ENCODE results near the gene KCNC2.

DNA sequence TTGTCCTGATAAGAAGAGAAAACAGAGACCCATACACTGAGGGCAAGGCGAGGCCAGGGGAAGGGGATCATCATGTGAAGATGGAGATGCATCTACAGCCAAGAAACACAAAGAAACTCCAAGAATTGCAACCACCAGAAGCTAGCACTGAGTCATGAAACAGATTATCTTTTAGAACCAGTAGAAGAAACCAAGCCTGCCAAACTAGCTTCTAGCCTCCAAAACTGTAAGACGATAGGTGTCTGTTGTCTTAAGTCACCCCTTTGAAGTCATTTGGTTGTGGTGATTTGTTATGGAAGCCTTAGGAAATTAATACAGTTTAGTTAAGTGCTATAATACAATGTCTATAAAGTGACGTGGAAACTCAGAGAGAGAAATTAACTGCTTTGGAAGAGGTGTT, 15.4 kb downstream of the KCNC2 start:
- TF ChIP-seq, protein P1, sequence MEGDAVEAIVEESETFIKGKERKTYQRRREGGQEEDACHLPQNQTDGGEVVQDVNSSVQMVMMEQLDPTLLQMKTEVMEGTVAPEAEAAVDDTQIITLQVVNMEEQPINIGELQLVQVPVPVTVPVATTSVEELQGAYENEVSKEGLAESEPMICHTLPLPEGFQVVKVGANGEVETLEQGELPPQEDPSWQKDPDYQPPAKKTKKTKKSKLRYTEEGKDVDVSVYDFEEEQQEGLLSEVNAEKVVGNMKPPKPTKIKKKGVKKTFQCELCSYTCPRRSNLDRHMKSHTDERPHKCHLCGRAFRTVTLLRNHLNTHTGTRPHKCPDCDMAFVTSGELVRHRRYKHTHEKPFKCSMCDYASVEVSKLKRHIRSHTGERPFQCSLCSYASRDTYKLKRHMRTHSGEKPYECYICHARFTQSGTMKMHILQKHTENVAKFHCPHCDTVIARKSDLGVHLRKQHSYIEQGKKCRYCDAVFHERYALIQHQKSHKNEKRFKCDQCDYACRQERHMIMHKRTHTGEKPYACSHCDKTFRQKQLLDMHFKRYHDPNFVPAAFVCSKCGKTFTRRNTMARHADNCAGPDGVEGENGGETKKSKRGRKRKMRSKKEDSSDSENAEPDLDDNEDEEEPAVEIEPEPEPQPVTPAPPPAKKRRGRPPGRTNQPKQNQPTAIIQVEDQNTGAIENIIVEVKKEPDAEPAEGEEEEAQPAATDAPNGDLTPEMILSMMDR (conservative IDR thresholded peaks at IDR 0.05 in 1 of 2, IDR thresholded peaks at IDR 0.05 in 1 of 2; ENCODE audit: extremely low read depth in 1 of 2, insufficient read depth in 1 of 2, low read depth in 1 of 2, low read length in 2 of 2), result no peak
- TF ChIP-seq EZH2 (IDR thresholded peaks at IDR 0.05; ENCODE audit: borderline replicate concordance, low read length), result no peak

Measured in mammary epithelial cell (primary cell).